Erythroblast (primary cell): Measurements from ENCODE around the gene BEST1.

Source experiments
- GATA1 ChIP-seq: IDR thresholded peaks from 2 replicates; pipeline ENCODE4 v1.6.1; 2011; ENCODE audit warnings: low read depth, mild to moderate bottlenecking, control low read depth, low read length, moderate library complexity
- POLR2A ChIP-seq: IDR thresholded peaks from 2 replicates; pipeline ENCODE4 v1.6.1; 2011; ENCODE audit warnings: mild to moderate bottlenecking, low read length

DNA sequence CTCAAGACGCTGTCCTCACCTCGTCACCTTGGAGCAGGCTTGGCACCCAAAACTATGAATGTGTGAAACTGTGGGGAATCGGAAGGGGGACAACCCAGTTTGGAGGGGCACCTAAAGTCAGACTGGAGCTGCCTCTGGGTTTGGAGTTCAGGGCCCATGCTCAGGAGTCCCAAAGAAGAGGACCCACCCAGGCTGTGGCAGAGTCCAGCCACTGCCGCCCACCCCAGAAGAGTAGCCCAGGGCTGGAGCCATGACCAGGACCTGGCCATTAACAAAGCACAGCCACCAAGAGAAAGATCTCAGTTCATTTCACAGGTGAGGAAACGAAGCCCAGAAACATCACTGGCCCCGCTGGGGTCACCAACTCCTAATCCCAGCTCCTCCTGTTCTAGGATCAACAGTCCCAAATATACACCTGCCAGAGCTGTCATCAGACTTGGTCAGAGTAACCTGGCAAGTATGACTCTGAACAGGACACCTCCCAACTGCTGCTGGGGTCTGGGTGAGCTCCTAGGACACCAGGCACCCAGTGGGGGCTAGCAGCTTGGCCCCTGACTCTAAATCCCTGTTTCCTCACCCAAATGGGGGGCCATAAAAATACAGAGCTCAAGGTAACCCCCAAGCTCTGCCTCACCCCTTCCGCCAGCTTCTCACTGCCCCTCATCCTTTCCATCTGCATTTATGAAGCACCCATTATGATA is 35.5 kb upstream of the BEST1 start:
- TF ChIP-seq POLR2A (no peak), GATA1 (no peak)
